ENCODE results near the gene SH2D3A.
"Not testable (repeated sequence)": the region's sequence is repeated elsewhere in the genome, so short reads cannot be mapped to it uniquely, and the experiment has no call there.

SH2D3A gene

DNA sequence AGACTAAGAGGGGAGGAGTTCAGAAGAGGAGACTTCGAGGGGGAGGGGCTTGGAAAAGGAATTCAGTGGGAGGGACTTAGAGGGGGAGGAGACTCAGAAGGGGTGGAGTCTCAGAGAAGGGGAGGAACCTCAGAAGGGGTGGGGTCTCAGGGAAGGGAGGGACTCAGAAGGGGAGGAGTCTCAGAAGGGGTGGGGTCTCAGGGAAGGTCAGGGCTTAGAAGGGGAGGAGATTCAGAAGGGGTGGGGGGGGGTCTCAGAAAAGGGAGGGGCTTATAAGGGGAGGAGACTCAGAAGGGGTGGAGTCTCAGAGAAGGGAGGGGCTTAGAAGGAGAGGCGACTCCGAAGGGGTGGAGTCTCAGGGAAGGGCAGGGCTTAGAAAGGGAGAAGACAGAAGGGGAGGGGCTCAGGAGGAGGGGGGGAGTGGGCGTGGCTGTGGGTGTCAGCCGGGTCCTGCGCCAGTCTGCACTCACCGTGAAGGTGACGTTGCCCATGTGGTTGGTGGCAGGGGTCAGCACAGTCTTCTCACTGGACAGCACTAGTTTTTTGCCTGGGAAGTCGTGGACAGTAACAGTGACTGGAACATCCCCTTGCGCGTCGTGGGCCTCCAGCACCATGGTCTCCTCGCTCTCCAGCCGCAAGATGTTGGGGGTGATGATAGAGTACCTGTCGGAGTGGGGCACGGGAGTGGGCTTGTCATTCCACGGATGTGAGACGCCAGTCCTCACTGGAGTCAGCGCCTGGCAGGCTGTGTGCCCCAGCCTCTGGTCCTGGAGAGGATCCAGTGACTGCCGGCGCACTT lies 48.3 kb downstream of the SH2D3A start:
- DNase-seq = no peak

DNA sequence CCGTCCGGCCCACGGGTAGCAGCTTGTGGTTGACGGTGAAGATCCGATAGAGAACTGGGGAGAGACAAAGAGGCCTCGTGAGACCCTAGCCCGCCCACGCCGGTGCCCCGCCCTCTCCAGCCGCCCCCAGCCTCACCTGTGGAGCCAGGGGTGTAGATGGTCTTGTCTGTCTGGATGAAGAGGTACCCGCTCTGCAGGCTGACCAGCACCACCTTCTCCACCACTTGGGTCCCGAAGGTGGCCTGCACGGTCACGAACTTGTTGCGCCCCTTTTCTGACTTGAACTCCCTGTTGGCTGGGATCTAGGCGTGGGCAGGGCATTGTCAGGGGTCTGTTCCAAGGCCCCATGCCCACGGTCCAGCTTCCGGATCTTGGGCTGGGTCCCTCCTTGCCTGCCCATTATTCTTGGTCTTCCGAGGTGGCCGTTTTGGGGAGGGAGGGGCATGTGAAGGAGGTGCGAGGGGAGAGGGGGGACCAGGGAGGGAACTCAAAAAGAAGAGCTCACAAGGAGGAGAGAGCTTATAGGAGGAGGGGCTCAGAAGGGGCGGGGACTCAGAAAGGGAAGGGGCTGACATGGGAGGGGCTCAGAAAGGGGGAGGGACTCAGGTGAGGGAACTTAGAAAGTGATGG lies 49.0 kb downstream of the SH2D3A start:
- DNase-seq = no peak

DNA sequence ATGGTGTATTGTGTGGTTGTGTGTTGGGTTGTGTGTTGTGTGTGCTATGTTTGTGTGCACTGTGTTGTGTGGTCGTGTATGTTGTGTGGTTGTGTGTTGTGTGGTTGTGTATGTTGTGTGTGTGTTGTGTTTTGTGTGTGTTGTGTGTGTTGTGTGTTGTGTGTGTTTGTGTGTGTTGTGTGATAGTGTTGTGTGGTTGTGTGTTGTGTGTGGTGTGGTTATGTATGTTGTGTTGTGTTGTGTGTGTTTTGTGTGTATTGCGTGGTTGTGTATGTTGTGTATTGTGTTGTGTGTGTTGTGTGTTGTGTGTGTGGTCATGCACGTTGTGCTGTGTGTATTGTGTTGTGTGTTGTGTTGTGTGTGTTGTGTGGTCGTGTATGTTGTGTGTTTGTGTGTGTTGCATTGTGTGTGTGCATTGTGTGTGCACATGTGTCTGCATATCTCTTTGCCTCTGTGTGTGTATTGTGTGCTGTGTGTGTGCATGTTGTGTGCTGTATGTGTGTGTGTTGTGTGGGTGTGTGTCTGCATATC lies 49.7 kb downstream of the SH2D3A start:
- DNase-seq = no peak

DNA sequence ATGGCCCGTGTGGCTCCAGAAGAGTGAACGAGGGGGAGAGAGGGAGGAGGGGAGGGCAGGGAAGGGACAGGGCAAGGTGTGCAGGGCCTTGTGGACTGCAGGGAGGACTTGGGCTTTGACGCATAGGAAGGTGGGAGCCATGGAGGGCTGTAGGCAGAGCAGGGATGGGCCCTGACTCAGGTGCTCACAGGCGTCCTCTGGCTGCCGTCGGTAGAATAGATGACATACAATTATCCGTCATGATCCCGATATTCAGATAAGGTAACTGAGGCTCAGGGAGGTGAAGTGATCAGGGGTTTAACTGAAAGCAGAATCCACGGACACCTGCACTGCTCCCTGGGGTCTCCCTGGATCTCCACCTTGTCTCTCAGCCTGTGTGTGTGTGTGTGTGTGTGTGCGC lies 50.2 kb downstream of the SH2D3A start:
- DNase-seq = no peak

DNA sequence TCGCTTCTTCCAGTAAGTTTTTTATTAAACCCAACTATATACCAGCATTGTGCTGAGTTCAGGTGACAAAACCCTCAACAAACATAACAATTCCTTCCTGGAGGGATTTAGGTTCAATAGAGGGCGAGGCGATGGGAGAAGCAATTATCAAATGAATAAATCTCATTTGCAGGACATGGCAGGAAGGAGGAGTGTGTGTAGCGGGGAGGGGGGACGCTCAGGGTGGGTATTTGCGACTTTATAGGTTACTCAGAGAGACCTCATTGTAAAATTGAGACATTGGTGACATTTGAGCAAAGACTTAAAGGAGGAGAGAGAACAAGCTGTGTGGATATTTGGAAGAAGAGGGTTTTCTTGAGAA lies 50.6 kb downstream of the SH2D3A start:
- no peak for DNase-seq

DNA sequence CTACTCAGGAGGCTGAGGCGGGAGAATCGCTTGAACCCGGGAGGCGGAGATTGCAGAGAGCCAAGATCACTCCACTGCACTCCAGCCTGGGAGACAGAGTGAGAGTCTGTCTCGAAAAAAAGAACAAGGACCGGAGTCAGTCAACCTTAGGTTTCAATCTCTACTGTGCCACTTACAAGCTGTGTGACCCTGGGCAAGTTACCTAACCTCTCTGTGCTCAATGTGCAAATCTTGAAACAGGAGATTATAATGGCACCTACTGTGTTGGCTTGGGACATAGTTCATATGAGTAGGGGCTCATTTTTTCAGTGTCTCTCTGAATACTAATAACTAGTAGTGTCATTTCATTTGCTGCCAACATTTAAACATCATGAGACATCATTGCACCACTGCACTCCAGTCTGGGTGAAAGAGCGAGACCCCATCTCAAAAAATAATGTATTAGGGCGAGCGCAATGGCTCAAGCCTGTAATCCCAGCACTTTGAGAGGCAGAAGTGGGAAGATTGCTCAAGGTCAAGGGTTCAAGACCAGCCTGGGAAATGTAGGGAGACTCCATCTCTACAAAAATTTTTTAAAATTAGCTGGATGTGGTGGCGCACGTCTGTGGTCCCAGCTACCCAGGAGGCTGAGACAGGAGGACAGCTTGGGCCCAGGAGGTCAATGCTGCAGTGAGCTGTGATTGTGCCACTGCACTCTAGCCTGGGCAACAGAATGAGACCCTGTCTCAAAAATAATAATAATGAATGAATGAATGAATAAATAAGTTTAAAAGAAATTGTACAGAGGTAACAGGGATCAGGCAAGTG lies 52.3 kb downstream of the SH2D3A start:
- DNase-seq = no peak

DNA sequence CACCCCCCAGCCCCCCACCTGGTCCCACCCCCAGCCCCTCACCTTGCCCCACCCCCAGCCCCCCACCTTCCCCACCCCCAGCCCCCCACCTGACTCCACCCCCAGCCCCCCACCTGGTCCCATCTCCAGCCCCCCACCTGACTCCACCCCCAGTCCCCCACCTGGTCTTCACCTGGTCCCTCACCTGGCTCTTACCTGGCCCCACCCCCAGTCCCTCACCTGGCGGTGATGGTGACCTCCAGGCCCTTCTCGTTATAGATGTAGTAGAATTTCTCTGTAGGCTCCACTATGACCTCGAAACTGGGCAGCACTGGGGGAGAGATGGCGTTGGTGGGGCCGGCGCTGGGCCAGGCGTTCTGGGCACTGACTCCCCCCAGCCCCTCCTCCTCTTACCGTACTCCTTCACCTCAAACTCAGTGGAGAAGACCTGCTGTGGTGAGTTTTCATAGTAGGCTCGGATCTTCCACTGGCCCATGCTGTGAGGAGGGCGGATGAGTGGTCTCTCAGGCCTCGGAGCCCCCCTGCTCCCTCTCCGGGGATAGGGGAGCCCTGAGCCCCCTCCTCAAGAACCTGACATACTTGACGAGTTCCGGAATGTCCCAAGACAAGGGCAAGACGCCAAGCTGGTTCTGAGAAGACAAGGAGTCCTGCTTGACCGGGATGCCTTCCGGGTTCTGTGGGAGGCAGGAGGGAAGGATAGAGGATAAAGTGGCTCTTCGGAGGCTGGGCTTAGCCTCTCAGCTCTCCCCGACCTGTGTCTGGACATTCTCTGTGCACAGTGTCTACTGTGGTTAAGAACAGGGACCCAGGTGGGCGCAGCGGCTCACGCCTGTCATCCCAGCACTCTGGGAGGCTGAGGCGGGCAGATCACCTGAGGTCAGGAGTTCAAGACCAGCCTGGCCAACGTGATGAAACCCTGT lies 53.2 kb downstream of the SH2D3A start:
- no peak for DNase-seq

DNA sequence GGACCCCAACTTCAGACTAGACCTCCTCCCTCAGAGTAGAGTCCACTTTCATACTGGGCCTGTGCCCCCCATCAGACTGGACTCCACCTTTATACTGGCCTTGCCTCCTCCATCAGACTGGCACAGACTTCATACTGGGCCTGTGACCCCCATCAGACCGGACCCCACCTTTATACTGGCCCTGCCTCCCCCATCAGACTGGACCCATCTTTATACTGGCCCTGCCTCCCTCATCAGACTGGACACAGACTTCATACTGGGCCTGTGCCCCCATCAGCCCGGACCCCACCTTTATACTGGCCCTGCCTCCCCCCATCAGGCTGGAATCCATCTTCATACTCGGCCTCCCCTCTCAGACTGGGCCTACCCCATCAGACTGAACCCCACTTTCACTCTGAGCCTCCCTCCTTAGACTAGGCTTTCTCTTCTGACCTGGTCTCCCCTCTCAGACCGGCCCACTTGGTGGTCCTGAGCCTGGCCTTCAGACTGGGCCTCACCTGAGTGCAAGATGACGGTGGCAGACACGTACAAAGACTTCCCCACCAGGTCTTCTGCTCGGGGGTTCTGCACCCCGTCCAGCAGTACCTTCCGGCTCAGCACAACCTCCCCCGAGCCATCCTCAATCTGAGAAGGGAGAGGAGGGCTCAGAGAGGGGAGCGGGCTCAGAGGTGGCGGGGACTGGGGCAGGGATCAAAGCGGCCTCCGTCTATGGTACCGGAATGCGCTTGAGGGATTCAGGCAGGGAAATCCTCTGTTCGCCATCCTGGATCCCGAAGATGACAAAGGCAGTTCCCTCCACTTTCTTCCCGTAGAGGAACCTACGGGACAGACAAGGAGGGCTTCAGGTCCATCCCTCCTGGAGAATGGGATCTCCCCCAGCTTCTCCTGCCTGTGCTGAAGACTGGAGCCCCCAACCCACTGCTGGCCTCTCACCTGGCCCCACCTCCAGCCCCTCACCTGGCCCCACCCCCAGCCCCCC lies 54.3 kb downstream of the SH2D3A start:
- DNase-seq = no peak

DNA sequence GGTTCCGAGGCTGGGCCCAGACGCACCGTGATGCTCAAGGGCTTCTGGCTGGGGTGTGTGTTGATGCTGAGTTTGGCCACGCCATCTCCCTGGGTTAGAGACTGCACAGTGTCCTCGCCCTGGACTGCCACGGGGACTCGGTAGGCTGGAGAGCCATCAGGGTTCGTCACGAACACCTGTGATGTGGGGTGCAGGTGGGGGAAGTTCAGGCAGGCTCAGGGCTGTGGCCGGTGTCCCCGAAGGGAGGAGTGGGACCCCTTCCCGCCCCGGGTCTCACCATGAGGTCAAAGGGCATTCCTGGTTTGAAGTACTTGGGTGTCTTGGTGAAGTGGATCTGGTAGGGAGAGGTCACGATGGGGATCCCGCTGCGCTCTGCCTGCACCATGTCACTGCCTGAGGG lies 55.0 kb downstream of the SH2D3A start:
- DNase-seq = no peak

DNA sequence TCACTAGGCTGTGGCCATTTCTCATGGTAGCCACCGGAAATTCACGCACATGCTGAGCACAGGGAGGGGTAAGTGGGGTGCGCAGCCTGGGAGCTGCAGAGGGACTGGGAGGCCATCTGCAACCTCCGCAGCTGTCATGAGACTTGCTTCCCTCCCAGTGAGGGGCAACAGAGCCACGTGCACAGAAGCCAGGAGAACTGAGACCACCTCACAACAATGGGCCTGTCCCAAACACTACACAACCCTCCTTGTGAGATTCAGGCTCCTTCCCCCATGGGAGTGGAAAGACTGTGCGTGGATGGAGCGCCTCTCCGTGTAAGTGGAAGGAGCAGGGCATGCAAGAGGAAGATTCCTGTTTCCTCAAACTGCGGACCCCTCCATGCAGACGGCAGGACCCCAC lies 55.6 kb downstream of the SH2D3A start:
- DNase-seq = no peak

DNA sequence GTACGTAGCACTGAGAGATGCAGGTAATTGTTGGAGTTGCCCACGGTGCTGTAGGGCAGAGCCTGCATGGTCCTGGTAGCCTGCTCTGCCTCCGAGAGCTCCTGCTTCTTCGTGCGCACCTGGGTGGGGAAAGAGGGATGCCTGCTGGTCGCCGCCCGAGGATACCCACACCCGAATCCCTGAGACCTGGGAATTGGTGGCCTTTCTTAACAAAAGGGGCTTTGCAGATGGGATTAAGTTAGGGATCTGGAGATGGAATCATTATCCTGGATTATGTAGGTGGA lies 56.2 kb downstream of the SH2D3A start:
- DNase-seq = no peak

DNA sequence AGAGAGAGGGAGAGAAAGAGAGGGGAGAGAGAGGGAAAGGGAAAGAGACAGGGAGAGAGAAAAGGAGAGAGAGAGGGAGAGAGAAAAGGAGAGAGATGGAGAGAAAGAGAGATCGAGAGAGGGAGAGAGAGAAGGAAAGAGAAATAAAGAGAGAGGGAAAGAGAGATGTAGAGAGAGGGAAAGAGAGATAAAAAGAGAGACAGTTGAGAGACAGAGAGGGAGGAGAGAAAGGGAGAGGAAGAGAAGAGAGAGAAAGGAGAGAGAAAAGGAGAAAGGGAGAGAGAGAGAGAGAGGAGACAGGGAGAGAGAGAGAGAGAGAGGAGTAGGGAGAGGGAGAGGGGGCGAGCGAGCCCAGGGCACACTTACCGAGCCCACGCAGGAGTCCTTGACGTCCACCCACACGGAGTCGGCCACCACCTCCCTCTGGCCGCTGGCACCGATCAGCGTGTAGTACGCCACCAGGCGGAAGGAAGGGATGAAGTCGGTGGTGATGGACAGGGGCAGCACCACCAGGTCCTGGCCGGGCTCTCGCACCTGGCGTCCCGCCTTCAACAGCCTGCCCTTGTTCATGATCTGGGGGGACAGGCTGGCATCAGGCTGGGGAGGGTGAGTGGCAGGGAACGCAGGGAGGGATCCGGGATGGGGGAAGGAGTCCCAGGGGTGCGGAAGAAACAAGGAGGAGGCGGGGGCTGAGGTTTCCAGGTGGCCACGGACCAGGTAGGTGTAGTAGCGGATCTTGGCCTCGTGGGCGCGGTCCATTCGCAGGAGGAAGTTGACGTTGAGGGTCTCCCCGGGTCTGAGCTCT lies 56.8 kb downstream of the SH2D3A start:
- no peak for DNase-seq

DNA sequence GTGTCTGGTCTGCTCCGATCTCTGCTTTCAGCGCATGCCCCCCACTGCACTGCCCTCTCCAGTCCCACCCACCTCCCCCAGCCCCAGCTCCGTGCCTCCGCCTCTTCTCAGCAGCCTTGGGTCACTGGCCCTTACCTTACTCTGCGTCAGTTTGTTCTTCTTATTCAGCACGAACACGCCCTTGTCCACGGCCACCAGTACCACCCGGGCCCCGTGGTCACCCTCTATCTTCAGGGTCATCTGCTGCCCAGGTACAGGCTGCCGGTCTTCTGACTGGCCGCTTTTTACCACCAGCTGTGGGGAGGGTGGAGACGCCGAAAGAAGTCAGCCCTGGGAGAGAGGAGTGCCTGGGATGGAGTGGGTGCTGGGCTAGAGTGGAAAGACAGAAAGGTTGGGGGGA lies 57.7 kb downstream of the SH2D3A start:
- no peak for DNase-seq

DNA sequence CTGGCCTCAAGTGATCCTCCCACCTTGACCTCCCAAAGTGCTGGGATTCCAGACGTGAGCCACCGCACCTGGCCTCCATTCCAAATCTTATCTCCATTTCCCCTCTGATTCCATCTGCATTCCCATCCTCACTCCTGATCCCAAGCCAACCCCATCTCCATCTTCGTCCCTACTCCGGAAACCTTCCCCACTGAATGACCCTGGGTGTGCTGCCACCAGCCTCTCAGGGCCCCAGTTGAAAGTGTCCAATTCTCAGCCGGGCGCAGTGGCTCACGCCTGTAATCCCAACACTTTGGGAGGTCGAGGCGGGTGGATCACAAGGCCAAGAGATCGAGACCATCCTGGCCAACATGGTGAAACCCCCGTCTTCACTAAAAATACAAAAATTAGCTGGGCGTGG lies 58.3 kb downstream of the SH2D3A start:
- not testable (repeated sequence) for DNase-seq

DNA sequence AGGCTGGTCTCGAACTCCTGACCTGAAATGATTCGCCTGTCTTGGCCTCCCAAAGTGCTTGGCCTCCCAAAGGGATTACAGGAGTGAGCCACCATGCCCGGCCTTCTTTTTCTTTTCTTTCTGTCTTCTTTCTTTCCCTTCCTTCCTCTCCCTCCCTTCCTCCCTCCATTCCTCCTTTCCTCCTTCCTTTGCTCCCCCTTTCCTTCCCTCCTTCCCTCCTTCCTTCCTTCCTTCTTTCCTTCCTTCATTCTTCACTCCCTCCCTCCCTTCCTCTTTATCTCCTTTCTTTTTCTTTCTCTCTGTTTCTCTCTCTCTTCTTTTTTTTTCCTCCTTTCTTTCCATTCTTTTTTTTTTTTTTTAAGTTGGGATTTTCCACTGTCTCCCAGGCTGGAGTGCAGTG lies 58.9 kb downstream of the SH2D3A start:
- no peak for DNase-seq

DNA sequence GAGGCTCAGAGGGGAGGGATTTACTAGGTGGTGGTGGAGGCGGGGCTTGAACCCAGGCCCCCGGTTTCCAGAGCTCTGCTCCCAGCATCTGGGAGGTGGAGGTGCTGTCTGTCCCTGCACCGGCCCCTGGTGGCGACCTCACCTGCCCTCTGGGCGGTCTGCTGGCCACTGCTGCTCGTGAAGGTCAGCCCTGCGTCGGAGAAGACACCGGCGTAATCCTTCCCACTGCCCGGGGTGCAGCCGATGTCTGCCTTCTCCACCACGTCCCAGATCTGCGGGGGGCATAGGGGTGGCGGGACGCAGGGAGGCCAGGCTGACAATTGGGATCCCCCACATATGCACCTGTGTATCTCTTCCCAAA lies 59.6 kb downstream of the SH2D3A start:
- no peak for DNase-seq

DNA sequence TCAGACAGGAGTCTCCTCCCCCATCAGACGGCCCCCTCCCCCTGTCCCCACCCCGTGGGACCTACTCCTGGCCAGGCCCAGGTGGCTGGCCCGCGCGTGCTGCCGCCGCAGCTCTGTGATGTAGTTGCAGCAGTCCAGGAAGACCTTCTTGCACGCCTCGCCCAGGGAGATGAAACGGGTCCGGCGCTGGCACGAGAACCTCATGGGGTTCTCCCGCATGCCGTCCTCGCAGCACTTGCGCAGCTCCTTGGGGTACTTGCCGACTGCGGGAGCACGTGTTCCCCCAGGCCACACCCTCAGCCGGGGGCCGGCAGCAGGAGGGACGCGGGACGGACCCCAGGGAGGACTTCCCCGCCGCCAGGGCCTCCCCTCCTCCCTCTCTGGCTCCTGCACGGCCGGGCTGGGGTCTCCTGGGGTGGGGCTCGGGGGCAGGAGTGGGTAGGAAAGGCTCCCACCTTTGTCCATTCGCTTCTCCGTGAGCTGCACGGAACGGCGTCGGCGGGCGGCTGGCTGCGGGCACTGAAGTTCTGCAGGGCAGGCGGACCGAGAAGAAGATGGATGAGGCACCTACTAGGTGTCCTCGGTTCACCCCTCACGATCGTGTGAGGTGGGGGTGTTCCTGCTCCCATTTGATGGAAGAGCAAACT lies 60.1 kb downstream of the SH2D3A start:
- no peak for DNase-seq

DNA sequence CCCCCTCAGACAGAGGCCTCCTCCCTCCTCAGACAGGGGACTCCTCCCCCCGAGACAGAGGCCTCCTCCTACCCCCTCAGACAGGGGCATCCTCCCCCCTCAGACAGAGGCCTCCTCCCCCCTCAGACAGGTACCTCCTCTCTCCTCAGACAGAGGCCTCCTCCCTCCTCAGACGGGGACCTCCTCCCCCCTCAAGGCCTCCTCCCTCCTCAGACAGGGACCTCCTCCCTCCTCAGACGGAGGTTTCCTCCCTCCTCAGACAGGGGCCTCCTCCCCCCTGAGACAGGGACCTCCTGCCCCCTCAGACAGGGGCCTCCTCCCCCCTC lies 60.6 kb downstream of the SH2D3A start:
- DNase-seq = no peak

DNA sequence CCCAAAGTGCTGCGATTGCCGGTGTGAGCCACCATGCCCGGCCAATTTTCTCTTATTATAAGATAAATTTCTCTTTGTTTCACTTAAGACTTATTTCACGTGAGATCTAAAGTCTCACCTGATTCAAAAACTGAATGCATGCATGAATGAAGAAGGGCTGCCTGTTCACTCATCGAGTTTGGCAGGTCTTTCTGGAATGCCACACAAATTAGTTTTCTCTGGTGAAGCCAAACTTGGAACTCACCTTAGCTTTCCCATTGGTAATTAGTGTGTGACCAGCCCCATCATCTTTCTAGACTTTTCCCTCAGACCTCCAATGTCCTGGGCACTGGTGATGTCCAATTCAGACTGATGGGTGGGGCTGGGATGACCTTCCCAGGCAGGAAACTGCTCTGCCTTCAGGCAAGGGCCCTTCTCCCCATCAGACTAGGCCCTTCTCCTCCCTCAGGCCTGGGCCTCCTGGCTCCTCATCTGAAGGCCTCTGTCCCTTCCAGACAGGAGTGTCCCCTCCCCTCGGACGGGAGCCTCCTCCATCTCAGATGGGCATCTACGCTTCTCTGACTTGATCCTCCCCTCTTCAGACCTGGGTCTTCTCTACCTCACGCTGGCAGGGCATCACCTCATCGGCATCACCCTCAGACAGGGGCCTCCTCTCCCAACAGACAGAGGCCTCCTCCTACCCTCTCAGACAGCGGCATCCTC lies 61.2 kb downstream of the SH2D3A start:
- DNase-seq = no peak
